Lower lobe of right lung (tissue), 2 donors: ENCODE measurements around the gene SH3BP4. TPM values are rescaled to one million over a fixed set of nuclear protein-coding genes. Genes with fewer than 3 reads are reported as not detected.

Source experiments
- ATAC-seq, 2 donors: fragments of 200-7000 bp; cut with Tn5 transposase; one replicate each; pipeline ENCODE4 v1.9.1; 2020 to 2022; ENCODE audit warnings: mild to moderate bottlenecking in 2 of 2, moderate library complexity in 2 of 2
- DNase-seq: peaks from one replicate; pipeline ENCODE4 v3.0.0-alpha.2; 2020
- H3K27ac ChIP-seq: fragments of 200-600 bp; one replicate; pipeline ENCODE4 v1.8.0; 2022
- H3K27me3 ChIP-seq: fragments of 200-600 bp; one replicate; pipeline ENCODE4 v1.8.0; 2022; ENCODE audit warnings: low read depth
- H3K36me3 ChIP-seq: fragments of 200-600 bp; one replicate; pipeline ENCODE4 v1.8.0; 2022; ENCODE audit warnings: mild to moderate bottlenecking
- H3K4me1 ChIP-seq: fragments of 200-600 bp; one replicate; pipeline ENCODE4 v1.8.0; 2022
- H3K4me3 ChIP-seq: fragments of 200-600 bp; one replicate; pipeline ENCODE4 v1.8.0; 2022; ENCODE audit warnings: mild to moderate bottlenecking
- H3K9me3 ChIP-seq: fragments of 200-600 bp; one replicate; pipeline ENCODE4 v1.8.0; 2022
- intact Hi-C: fragments of 100-400 bp; cut with DNase I; formaldehyde crosslinking; loops from one replicate; pipeline ENCODE4 v1.11.0; 2022
- total RNA-seq: library from RNA; stranded (reverse); fragmentation: NEBNext Ultra II Directional; extraction: Animal tissue kit (Norgen Biotek cat#: 25700); gene quantifications from one replicate; pipeline ENCODE4 v1.2.1, GENCODE V29; 2021
- TF ChIP-seq, protein P1 (sequence below): fragments of 200-600 bp; IDR thresholded peaks from one replicate; pipeline ENCODE4 v1.8.0; 2022; ENCODE audit warnings: antibody characterized with exemption, mild to moderate bottlenecking
- donor health status: DM: no; HTN: yes; CAD: no; lungs with severe emphysema.

Gene SH3BP4
- total RNA-seq, 1 donor from 2014 or later: 36.8 TPM

DNA sequence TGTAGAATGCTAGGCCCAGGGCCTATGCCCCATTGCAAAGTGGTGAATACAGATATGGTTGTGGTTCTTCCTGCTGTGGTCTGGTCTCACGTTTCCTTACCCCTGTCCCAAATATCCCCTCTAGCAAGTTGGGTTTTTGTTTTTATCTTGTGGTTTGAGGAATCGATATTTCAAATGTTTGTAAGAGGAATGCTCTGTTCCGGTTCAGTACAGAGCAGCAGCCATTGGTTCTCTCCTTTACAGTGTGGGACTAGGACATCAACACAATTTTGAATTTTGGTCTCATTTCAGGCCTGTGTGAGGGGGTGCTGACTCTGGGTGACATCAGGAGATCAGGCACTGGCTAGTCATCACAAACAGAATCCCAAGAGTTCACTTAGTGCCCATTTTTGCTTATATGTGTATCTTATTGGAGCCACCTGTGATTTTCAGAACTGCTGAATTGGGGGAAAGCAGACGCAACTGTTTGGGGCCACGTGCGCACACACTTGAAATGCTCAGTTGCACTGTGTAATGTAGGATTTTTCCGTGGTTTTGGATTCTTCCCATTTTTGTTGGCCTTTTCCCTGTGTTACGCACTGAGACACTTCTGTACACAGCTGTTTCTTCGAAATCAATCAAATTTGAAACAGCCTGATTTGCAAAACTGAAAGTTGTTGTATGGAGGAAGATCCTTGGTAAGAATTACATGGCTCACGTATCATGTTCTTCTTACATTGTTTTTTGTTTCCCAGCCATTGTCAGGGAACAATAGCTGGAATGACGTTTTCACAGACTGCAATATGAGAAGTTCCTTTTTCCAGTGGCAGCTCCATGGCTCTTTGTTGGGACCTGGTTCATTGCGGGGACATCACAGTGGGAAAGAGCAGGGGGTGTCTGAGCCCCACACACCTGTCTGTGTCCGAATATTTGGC is 8.6 kb downstream of the SH3BP4 start:
- TF ChIP-seq, protein P1, sequence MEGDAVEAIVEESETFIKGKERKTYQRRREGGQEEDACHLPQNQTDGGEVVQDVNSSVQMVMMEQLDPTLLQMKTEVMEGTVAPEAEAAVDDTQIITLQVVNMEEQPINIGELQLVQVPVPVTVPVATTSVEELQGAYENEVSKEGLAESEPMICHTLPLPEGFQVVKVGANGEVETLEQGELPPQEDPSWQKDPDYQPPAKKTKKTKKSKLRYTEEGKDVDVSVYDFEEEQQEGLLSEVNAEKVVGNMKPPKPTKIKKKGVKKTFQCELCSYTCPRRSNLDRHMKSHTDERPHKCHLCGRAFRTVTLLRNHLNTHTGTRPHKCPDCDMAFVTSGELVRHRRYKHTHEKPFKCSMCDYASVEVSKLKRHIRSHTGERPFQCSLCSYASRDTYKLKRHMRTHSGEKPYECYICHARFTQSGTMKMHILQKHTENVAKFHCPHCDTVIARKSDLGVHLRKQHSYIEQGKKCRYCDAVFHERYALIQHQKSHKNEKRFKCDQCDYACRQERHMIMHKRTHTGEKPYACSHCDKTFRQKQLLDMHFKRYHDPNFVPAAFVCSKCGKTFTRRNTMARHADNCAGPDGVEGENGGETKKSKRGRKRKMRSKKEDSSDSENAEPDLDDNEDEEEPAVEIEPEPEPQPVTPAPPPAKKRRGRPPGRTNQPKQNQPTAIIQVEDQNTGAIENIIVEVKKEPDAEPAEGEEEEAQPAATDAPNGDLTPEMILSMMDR: no peak
- DNase-seq: no peak
- Histone ChIP-seq H3K9me3 (no peaks in the 10 kb centered on the region), H3K36me3 (no peaks in the 10 kb centered on the region), H3K27me3 (no peaks in the 10 kb centered on the region), H3K4me3 (no peak overlapping the region), H3K27ac (peak overlapping the region; percentile 20), H3K4me1 (peaks cover 37% of the 10 kb centered on the region)
- ATAC-seq: peak; percentile 18 to 39
- intact Hi-C loops: no loop called here

GRCh38 chr2:234961784-234962183 is 10.0 kb downstream of the SH3BP4 start:
- intact Hi-C loops: no loop called here
- H3K4me1 ChIP-seq: peaks cover 36% of the 10 kb centered on the region
- ATAC-seq: no peak

DNA sequence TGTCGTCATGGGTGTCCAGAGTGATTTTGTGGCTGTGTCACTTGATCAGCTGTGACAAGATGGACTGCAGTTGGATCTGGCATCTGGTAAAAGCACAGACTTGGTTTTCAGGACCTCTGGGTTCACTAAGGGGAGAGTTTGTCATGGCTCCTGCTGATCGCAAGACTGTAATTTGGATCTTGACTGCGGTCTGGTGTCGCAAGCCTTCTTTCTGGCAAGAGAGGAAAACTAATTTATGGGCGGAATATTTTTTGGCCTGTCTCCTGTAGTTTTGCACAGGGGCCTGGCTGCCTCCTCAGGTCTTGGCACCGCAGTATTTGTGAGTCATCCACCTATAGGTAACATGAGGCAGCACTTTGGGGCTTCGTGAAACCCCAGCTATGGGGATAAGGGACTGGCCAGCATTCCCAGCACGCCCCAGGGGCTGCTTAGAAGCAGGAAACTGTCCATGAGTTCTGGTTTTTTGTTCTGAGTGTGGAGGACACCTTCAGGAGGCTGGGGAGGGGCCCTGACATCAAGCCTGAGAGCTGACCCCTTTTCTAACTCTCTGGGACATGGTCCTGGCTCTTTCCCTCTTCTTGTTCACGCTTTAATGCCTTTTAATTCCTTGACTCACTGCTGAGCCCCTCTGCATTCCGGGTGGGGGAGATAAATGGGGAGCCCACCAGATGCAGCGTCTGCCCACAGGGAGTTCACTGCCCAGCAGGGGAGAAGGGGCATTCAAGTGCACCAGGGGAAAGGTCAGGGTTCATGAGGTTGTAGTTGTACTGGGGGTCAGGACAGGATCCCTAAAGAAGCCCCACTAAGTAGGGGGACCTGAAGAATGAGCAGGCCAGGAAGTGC is 12.2 kb downstream of the SH3BP4 start:
- Histone ChIP-seq H3K27me3 (no peaks in the 10 kb centered on the region), H3K4me3 (no peak overlapping the region), H3K9me3 (no peaks in the 10 kb centered on the region), H3K4me1 (peaks cover 26% of the 10 kb centered on the region), H3K36me3 (no peaks in the 10 kb centered on the region), H3K27ac (no peak overlapping the region)
- intact Hi-C loops: no loop called here
- DNase-seq (no peak), ATAC-seq (peak in 1 of 2 donors; percentile 20)
- TF ChIP-seq, protein P1: no peak

More at GRCh38 chr2:234961784-234962183, 10.0 kb downstream of the SH3BP4 start:
- Histone ChIP-seq H3K9me3 (no peaks in the 10 kb centered on the region), H3K36me3 (no peaks in the 10 kb centered on the region), H3K27ac (no peak overlapping the region), H3K4me3 (no peak overlapping the region), H3K27me3 (no peaks in the 10 kb centered on the region)
- DNase-seq: no peak
- TF ChIP-seq, protein P1: no peak

- H3K9me3 ChIP-seq: no peaks in the 10 kb centered on the region
- H3K27me3 ChIP-seq: no peaks in the 10 kb centered on the region
- DNase-seq (no peak), ATAC-seq (no peak)
- TF ChIP-seq, protein P1: no peak
- H3K27ac ChIP-seq: no peak overlapping the region
- intact Hi-C loops: no loop called here
- H3K4me3 ChIP-seq: no peak overlapping the region
- no peaks in the 10 kb centered on the region for H3K36me3 ChIP-seq
- peaks cover 26% of the 10 kb centered on the region for H3K4me1 ChIP-seq
Measured at GRCh38 chr2:234964631-234965461, 13.0 kb downstream of the SH3BP4 start.

DNA sequence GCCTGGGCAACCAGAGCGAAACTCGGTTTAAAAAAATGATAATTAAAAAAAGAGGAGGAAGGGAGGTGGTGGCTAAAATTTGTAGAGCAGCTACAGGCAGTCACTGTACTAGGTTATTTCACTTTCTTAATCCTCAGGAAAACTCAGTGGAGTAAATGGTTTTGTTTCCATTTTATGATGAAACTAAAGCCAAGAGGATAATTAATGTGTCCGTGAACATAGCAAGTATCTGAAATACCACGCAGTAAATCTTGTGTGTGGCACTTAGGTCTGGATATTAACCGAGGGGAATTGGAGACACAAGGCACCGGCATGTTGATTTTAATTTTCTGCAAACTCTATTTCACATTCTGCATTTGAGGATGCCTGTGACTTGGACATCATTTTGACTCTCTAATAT is 14.5 kb downstream of the SH3BP4 start:
- DNase-seq (no peak), ATAC-seq (no peak)
- Histone ChIP-seq H3K4me3 (no peak overlapping the region), H3K36me3 (no peaks in the 10 kb centered on the region), H3K27ac (no peak overlapping the region), H3K4me1 (peaks cover 14% of the 10 kb centered on the region), H3K9me3 (no peaks in the 10 kb centered on the region), H3K27me3 (no peaks in the 10 kb centered on the region)
- intact Hi-C loops: no loop called here
- TF ChIP-seq, protein P1: no peak
